GM19468 (cell line): ENCODE data around the gene ACAD9.
A peak's percentile ranks its signal among the peaks of the same experiment; 100 is the strongest.
"Not testable (repeated sequence)": the region's sequence is repeated elsewhere in the genome, so short reads cannot be mapped to it uniquely, and the experiment has no call there.

Source experiments
- ATAC-seq: cut with Tn5 transposase; IDR thresholded peaks from one replicate; pipeline ENCODE4 v1.9.1; 2021; ENCODE audit warnings: mild to moderate bottlenecking, moderate library complexity, moderate number of reproducible peaks; ENCODE audit not compliant: unreplicated experiment; ENCODE audit errors: extremely low read depth

The ACAD9 gene

DNA sequence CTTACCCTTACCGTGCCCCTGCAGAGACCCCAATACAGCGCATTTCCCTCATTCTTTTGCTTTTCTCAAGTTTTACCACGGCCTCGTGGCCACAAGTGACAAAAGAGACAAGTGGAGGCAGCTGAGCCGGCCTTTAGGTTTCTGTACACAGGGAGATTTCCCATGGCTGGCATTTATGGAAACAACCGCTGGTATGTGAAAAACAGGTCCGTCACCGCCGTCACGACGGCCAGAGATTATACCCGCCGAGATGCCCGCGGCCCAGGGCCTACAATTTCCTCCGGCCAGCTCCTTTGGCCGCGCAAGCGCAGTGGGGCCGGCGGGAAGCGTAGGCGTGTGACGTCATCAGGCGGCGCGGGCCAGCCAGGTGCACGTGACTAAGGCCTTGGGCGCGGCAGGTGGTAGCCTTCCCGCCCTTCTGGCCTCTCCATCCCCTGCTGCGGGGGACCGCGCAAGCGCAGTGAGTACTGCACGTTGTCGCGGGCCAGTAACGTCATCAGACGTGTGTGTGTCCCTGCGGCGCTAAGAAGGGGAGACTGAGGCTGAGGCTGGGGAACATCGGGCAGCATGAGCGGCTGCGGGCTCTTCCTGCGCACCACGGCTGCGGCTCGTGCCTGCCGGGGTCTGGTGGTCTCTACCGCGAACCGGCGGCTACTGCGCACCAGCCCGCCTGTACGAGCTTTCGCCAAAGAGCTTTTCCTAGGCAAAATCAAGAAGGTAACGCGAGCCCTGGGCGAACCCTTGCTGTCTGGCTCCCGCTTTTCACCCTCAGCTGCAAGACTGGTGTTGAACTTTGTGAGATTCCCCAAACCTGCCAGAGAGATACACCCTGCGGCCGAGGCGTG, at the start of gene ACAD9:
TSS of gene ACAD9 (plus strand) at position 496 of the 845 bp plus-strand sequence. CDS start at position 568, 72 bp downstream.
- ATAC-seq: peak; percentile 67

DNA sequence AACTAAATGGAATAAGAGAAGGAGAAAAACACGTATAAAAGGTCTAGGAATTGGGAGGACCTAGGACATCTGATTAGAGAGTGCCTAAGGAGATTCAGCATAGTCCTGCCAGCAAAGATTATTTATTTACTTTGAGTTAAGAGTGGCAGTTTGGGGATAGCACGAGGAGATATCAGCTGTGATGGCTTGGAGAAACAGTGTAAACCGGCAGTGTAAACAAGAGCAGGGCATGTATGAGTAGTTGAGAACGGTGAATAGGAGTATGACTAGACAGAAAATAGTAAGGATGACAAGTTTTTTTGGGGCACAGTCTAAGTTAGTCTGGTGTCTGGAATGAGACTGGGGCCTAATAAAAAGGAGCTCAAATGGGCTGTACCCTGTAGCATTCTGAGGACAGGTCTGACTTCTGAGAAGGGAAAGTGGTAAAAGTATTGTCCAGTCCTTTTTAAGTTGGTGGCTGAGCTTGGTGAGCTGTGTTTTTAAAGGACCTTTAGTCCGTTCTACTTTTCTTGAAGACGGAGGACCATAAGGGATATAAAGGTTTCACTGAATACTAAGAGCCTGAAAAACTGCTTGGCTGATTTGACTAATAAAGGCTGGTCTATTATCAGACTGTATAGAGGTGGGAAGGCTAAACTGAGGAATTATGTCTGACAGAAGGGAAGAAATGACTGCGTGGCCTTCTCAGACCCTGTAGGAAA, 49.3 kb upstream of the ACAD9 start:
- ATAC-seq: not testable (repeated sequence)

- ATAC-seq: not testable (repeated sequence)
Measured at GRCh38 chr3:128830762-128831161, 48.7 kb upstream of the ACAD9 start.

DNA sequence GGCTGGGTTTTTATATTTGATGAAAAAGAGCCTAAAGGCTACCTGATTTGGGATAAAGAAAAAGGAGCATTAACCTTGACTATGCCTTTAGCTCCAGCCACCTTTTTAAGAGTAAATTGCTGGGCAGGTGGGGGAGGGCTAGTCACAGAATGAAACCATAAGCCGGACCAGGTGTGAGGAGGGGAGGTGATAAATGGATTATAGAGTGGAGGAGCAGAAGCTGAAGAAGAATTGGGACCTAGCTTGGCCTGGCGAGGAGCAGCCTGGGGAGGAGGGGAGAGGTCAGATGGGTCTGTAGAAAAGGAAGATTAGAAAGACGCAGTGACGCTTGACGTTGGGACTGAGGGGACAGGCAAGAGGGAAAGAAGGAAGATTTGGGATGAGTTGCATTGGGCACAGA, 46.4 kb upstream of the ACAD9 start:
- not testable (repeated sequence) for ATAC-seq

DNA sequence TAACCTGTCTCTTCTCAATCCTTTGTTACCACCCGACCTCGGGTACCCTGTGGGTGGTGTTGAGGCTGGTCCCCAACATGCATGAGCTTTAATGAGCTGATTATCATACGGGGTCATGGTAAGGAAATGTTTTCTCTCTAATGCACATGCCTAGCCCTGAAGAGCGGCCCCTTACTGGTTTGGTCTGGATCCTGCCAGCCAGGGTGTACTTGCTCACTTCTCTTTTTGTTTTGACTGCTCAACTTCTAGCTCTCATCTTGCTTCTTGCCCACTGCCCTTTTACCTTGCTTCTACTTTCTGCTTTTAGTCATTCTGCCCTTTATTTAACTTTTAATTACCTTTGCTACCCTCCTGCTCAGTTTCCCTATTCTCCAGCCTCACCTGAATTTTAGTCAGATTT, 44.3 kb upstream of the ACAD9 start:
- no peak for ATAC-seq

- no peak for ATAC-seq
Measured at GRCh38 chr3:128841926-128842920, 37.2 kb upstream of the ACAD9 start.

- no peak for ATAC-seq
Measured at GRCh38 chr3:128844502-128844901, 34.9 kb upstream of the ACAD9 start.

GRCh38 chr3:128845119-128845777, 34.2 kb upstream of the ACAD9 start:
- no peak for ATAC-seq

DNA sequence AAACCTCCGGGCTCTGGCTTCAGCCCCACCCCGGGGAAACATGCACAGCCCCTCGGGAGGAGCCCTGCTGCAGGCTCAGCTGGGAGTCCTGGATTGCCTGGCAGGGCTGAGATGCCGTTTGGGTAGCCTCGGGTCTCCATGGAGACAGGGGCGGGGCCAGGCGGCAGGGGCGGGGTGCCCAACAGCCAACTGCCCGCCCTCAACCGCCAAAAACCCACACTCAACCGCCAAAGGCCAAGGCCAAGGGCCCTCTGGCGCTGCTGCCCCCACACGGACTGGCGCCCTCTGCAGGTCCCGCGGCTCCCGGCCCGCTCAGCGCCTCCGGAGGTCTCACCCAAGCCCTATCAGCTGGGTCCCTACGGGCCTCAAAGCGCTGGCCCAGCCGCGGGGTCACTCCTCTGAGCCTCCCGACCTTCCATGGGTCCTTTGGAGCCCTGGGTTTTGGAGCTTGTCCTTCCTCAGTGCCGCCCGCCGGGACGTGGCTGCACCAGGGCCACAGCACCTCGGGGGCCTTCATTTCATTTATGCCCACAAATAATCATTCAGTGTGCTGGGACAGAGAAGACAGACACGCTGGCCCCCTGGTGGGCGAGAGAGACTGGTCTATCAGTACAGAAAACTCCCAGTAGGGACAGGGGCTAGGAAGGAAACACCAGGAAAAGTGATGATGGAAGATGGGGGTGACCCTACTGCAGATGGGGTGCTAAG, 33.5 kb upstream of the ACAD9 start:
- peak; percentile 18 for ATAC-seq

- ATAC-seq: no peak
Measured at GRCh38 chr3:128846486-128846891, 32.9 kb upstream of the ACAD9 start.

- ATAC-seq: no peak
Measured at GRCh38 chr3:128847666-128848370, 31.6 kb upstream of the ACAD9 start.

GRCh38 chr3:128848936-128849335, 30.5 kb upstream of the ACAD9 start:
- no peak for ATAC-seq

GRCh38 chr3:128849911-128850455, 29.4 kb upstream of the ACAD9 start:
- no peak for ATAC-seq

GRCh38 chr3:128850544-128850943, 28.9 kb upstream of the ACAD9 start:
- ATAC-seq: no peak

GRCh38 chr3:128851601-128852000, 27.8 kb upstream of the ACAD9 start:
- ATAC-seq: no peak

DNA sequence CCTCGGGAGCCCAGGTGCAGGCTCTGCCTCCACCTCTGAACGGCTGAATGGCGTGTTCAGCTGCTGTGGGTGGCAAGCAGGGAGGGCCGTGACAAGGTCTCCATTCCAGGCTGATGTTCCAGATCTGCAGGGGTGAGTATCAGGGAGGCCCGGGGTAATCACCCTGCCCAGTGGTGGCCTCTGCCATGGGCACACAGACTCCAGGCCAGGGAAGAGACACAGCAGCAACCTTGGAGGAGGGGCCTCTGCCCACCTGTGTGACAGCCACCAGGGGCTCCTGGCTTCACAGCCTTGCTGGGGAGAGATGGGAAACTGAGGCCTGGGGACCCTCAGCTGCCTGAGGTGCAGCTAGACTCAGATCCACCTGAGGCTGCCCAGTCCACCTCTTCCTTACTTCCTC, 25.6 kb upstream of the ACAD9 start:
- ATAC-seq: no peak

DNA sequence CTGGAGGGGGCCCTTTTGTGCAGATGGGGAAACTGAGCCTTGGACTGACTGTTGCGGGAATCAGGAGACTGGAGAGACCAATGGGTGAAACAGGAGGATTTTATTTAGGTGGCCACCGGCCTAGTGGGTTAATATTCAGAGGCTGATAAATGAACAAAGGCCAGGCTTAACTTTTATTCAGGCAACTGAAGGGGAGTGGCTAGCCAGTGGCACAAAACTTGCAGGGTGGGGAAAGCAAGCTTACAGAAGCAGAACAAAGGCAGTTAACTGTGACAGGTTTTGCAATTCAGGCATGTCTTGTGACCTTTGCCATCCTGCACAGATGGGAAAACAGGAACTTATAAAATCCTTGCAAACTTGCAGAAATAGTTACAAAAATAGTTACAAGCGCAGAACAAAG, 24.9 kb upstream of the ACAD9 start:
- no peak for ATAC-seq

DNA sequence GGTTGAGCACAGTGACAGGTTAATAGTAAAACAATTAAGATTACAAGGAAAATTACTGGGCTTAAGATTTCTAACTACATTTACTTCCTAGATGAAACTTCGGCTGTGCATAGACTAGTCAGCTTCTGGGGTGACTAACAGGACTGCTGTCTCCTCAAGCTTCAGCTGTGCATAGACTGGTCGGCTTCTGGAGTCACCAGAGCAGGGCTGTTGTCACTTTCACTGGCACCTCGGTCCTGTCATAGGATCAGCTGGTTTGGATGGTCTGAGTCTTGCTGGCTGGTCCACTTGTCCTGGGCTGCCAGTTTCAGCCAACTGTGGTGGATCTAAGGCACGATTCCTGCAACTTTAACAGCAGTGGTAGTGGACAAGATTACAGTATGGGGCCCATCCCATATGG, 23.9 kb upstream of the ACAD9 start:
- no peak for ATAC-seq
